ENCODE results near the gene NCK2. TPM values are rescaled to one million over a fixed set of nuclear protein-coding genes. Genes with fewer than 3 reads are reported as not detected.

NCK2 gene
- total and polyA plus RNA-seq, 2 of the 13 experiments (the other 11 are each of a cell fraction or from before 2014, with no cell fraction given): 14.8 to 23.5 TPM

DNA sequence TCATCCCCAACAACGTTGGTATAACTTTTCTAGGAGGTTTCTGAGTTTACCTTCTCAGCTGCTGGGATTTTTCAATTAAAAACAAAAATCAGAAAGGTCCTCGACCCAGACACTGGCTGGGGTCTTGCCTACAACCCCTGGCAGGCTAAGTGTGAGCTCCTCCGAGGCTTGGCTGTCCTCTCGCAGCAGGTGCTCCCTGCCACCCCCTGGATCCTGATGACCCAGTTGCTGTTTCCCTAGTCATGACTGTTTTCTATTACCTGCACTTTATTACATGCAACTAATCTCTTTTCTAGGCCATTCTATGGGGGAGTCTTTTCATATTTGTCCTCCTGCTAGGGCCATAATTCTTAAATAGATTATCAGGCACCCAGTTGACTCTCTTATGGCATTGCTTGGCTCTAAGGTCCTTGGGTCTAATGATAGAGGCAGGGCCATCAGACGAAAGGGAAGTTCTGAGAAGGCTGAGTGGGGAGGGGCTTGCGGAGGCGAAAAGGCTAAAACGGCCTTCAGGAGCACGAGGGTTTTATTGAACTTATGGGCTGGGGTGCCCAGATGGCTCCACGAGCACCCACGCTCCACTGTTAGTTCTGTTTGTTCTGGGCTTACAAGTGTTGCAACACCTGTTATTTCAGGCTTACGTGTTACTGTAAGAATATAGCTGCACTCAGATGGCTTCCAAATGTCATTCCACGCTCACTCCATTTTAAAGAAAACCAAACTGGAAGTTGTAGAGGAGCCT, 166.0 kb downstream of the NCK2 start (continued):
- TF ChIP-seq CSRNP1 (CRISPR knock-in tag; IDR thresholded peaks at IDR 0.05) (no peak), AKAP8 (CRISPR knock-in tag; IDR thresholded peaks at IDR 0.05) (no peak), PRPF4 (IDR thresholded peaks at IDR 0.05; ENCODE audit: low read depth, low read length, poor library complexity, severe bottlenecking) (no peak), CEBPG (CRISPR knock-in tag; IDR thresholded peaks at IDR 0.05) (peak; percentile 94), ZNF615 (CRISPR knock-in tag; IDR thresholded peaks at IDR 0.05; ENCODE audit: borderline replicate concordance) (no peak), HOXA3 (CRISPR knock-in tag; IDR thresholded peaks at IDR 0.05) (peak; percentile 78), ZMYM2 (CRISPR knock-in tag; IDR thresholded peaks at IDR 0.05) (no peak), ZNF839 (CRISPR knock-in tag; IDR thresholded peaks at IDR 0.05; ENCODE audit: borderline replicate concordance) (no peak), CREM (IDR thresholded peaks at IDR 0.05) (no peak), CREM (CRISPR knock-in tag; IDR thresholded peaks at IDR 0.05) (no peak), JUND (CRISPR knock-in tag; IDR thresholded peaks at IDR 0.05) (no peak), HNRNPH1 (optimal IDR thresholded peaks at IDR 0.05; ENCODE audit: low read depth, low read length) (no peak), ZNF10 (CRISPR knock-in tag; IDR thresholded peaks at IDR 0.05; ENCODE audit: borderline replicate concordance, low read depth) (no peak), MXI1 (IDR thresholded peaks at IDR 0.05; ENCODE audit: borderline replicate concordance, low read depth, low read length) (no peak), RFXANK (CRISPR knock-in tag; IDR thresholded peaks at IDR 0.05) (no peak), ZNF777 (CRISPR knock-in tag; IDR thresholded peaks at IDR 0.05) (no peak), MAFF (IDR thresholded peaks at IDR 0.05; ENCODE audit: low read depth, low read length) (no peak), ZNF484 (CRISPR knock-in tag; IDR thresholded peaks at IDR 0.05; ENCODE audit: borderline replicate concordance, low read depth) (no peak), KDM4B (CRISPR knock-in tag; IDR thresholded peaks at IDR 0.05) (0 out of 2 replicates have a peak, but pooled peaks have one; percentile 75), ZKSCAN5 (CRISPR knock-in tag; IDR thresholded peaks at IDR 0.05) (no peak), ZNF292 (CRISPR knock-in tag; IDR thresholded peaks at IDR 0.05; ENCODE audit: borderline replicate concordance, low read depth) (peak; percentile 40; the same call in 1 of the 2 replicates), ISX (CRISPR knock-in tag; conservative IDR thresholded peaks at IDR 0.05) (no peak), HIVEP1 (CRISPR knock-in tag; IDR thresholded peaks at IDR 0.05) (no peak), HNF4A (CRISPR knock-in tag; IDR thresholded peaks at IDR 0.05) (peak; percentile 43; the same call in 1 of the 2 replicates), NCOR1 (IDR thresholded peaks at IDR 0.05; ENCODE audit: borderline replicate concordance, low read length) (no peak)
- TF ChIP-seq, protein P1, sequence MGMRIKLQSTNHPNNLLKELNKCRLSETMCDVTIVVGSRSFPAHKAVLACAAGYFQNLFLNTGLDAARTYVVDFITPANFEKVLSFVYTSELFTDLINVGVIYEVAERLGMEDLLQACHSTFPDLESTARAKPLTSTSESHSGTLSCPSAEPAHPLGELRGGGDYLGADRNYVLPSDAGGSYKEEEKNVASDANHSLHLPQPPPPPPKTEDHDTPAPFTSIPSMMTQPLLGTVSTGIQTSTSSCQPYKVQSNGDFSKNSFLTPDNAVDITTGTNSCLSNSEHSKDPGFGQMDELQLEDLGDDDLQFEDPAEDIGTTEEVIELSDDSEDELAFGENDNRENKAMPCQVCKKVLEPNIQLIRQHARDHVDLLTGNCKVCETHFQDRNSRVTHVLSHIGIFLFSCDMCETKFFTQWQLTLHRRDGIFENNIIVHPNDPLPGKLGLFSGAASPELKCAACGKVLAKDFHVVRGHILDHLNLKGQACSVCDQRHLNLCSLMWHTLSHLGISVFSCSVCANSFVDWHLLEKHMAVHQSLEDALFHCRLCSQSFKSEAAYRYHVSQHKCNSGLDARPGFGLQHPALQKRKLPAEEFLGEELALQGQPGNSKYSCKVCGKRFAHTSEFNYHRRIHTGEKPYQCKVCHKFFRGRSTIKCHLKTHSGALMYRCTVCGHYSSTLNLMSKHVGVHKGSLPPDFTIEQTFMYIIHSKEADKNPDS (CRISPR knock-in tag; IDR thresholded peaks at IDR 0.05): no peak
- TF ChIP-seq, protein P2, sequence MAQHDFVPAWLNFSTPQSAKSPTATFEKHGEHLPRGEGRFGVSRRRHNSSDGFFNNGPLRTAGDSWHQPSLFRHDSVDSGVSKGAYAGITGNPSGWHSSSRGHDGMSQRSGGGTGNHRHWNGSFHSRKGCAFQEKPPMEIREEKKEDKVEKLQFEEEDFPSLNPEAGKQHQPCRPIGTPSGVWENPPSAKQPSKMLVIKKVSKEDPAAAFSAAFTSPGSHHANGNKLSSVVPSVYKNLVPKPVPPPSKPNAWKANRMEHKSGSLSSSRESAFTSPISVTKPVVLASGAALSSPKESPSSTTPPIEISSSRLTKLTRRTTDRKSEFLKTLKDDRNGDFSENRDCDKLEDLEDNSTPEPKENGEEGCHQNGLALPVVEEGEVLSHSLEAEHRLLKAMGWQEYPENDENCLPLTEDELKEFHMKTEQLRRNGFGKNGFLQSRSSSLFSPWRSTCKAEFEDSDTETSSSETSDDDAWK (CRISPR knock-in tag; IDR thresholded peaks at IDR 0.05): no peak

Measured in HepG2 (cell line).